T47D (cell line): Measurements from ENCODE around the gene FGR.

Experiments used
- DNase-seq, 2 experiments: peaks; one replicate each; pipeline versions ENCODE4 v3.0.0 to v3.0.0-alpha.2; 2011 to 2012; ENCODE audit warnings: low read depth in 1 of 2, low spot score in 1 of 2
- JUND ChIP-seq: IDR thresholded peaks from 2 replicates; pipeline ENCODE4 v1.6.1; 2012; ENCODE audit warnings: low read depth
- in situ Hi-C: cut with HindIII; loops from 2 replicates; pipeline ENCODE4 v1.10.0; 2016; ENCODE audit warnings: low sequenced_read_pairs, low pct_unique_long_range_greater_than_20kb

FGR gene

GRCh38 chr1:27666791-27667254 lies 31.8 kb upstream of the FGR start:
- in situ Hi-C loops, result no loop called here
- DNase-seq, result no peak
- TF ChIP-seq JUND, result no peak

GRCh38 chr1:27666294-27666693 lies 31.3 kb upstream of the FGR start:
- no peak for DNase-seq
- in situ Hi-C loops, result no loop called here
- TF ChIP-seq JUND, result no peak

GRCh38 chr1:27665016-27665651 lies 30.1 kb upstream of the FGR start:
- in situ Hi-C loops, result no loop called here
- DNase-seq, result no peak
- no peak for TF ChIP-seq JUND

GRCh38 chr1:27664291-27664690 lies 29.3 kb upstream of the FGR start:
- in situ Hi-C loops, result no loop called here
- no peak for TF ChIP-seq JUND
- no peak for DNase-seq

GRCh38 chr1:27662707-27663393 lies 27.9 kb upstream of the FGR start:
- TF ChIP-seq JUND, result no peak
- in situ Hi-C loops, result no loop called here
- peak; percentile 59 to 77 for DNase-seq

- no peak for TF ChIP-seq JUND
- DNase-seq, result no peak
- in situ Hi-C loops, result no loop called here
These were observed 27.3 kb upstream of the FGR start for GRCh38 chr1:27662261-27662660.

- DNase-seq, result no peak
- in situ Hi-C loops, result no loop called here
- no peak for TF ChIP-seq JUND
These were observed 26.6 kb upstream of the FGR start for GRCh38 chr1:27661412-27662075.

GRCh38 chr1:27660300-27660835 lies 25.4 kb upstream of the FGR start:
- no peak for TF ChIP-seq JUND
- in situ Hi-C loops, result no loop called here
- DNase-seq, result no peak

- DNase-seq, result peak; percentile 72 to 81
- no peak for TF ChIP-seq JUND
- in situ Hi-C loops, result no loop called here
These were observed 24.7 kb upstream of the FGR start for GRCh38 chr1:27659497-27660299.

- in situ Hi-C loops, result no loop called here
- peak in 1 of 2 experiments; percentile 29 for DNase-seq
- no peak for TF ChIP-seq JUND
These were observed 24.0 kb upstream of the FGR start for GRCh38 chr1:27658951-27659496.

- in situ Hi-C loops, result no loop called here
These were observed 21.3 kb upstream of the FGR start for GRCh38 chr1:27656157-27656893.

More at GRCh38 chr1:27656157-27656893, 21.3 kb upstream of the FGR start:
- TF ChIP-seq JUND, result no peak
- DNase-seq, result no peak
